Peyer's patch (tissue), 4 donors: ENCODE data around the gene FGF12. TPM values are rescaled to one million over a fixed set of nuclear protein-coding genes. Genes with fewer than 3 reads are reported as not detected.

Experiments used
- DNase-seq, 3 donors: peaks; one replicate each; pipeline ENCODE4 v3.0.0-alpha.2; 2017 to 2019
- H3K27ac ChIP-seq, 4 donors: fragments of 200-600 bp; sonication (generic); one replicate each; pipeline ENCODE4 v1.5.1; 2016 to 2019
- H3K27me3 ChIP-seq, 2 donors: fragments of 200-600 bp; sonication (generic); one replicate each; pipeline ENCODE4 v1.5.1; 2019
- H3K36me3 ChIP-seq, 3 donors: fragments of 200-600 bp; sonication (generic); one replicate each; pipeline ENCODE4 v1.5.1; 2016 to 2019
- H3K4me1 ChIP-seq, 4 donors: fragments of 200-600 bp; sonication (generic); one replicate each; pipeline ENCODE4 v1.5.1; 2016 to 2019
- H3K4me3 ChIP-seq, 4 donors: fragments of 200-600 bp; sonication (generic); 1 replicate in 3 of 4; 2 replicates in 1 of 4; pipeline ENCODE4 v1.5.1; 2016 to 2019; ENCODE audit warnings: mild to moderate bottlenecking in 1 of 4
- H3K9me3 ChIP-seq, 4 donors: fragments of 200-600 bp; sonication (generic); one replicate each; pipeline ENCODE4 v1.5.1; 2016 to 2019; ENCODE audit warnings: mild to moderate bottlenecking in 1 of 4
- CTCF ChIP-seq, 6 experiments: fragments of 450-650 bp in 4 of 6; fragments of 200-600 bp in 2 of 6; sonication (generic) in 1 of 6; IDR thresholded peaks; one replicate each; pipeline ENCODE4 v1.5.1; 2017 to 2019; ENCODE audit warnings: antibody characterized with exemption in 6 of 6, mild to moderate bottlenecking in 3 of 6, moderate library complexity in 1 of 6
- POLR2A ChIP-seq, 2 donors: fragments of 450-650 bp; IDR thresholded peaks; one replicate each; pipeline ENCODE4 v1.5.1; 2017; ENCODE audit warnings: antibody characterized with exemption in 2 of 2, mild to moderate bottlenecking in 2 of 2, moderate library complexity in 2 of 2
- total RNA-seq, 4 donors: library from RNA; depleted of rRNA; stranded (reverse); fragments of >200 nt; gene quantifications; one replicate each; pipeline ENCODE4 v1.1.0, GENCODE V29; 2016

FGF12 gene
- total RNA-seq, 4 donors from 2014 or later, result 0.47 TPM; not detected in 3

- Histone ChIP-seq H3K4me1 (no peaks in the 10 kb centered on the region), H3K36me3 (no peaks in the 10 kb centered on the region), H3K4me3 (no peak overlapping the region), H3K27me3 (no peaks in the 10 kb centered on the region), H3K27ac (no peak overlapping the region), H3K9me3 (no peaks in the 10 kb centered on the region)
- TF ChIP-seq POLR2A (IDR thresholded peaks at IDR 0.05), result no peak
- no peak for TF ChIP-seq CTCF (IDR thresholded peaks at IDR 0.05)
- DNase-seq, result no peak
Observed at GRCh38 chr3:192220915-192221314, 506.4 kb downstream of the FGF12 start.

DNA sequence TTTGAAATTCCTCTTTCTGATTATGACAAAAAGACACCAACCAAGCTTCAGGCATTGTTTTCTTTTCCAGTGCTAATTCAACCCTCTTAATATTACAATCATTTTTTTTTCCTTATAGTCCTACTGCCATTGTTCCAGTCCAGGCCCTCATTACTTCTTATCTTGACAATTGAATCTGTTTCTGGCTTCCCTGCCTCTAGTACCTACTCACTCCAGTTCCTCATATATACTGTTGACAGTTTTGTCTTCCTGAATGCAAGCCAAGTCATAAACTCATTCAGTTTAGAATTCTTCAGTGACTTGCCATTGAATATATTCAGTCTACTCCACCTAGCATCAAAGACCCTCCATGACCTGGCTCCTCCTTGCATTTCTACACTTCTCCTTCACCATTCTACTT is 507.4 kb downstream of the FGF12 start:
- no peak for DNase-seq
- Histone ChIP-seq H3K36me3 (no peaks in the 10 kb centered on the region), H3K4me1 (no peaks in the 10 kb centered on the region), H3K9me3 (no peaks in the 10 kb centered on the region), H3K4me3 (no peak overlapping the region), H3K27ac (no peak overlapping the region), H3K27me3 (no peaks in the 10 kb centered on the region)
- TF ChIP-seq CTCF (IDR thresholded peaks at IDR 0.05), result no peak
- TF ChIP-seq POLR2A (IDR thresholded peaks at IDR 0.05), result no peak

DNA sequence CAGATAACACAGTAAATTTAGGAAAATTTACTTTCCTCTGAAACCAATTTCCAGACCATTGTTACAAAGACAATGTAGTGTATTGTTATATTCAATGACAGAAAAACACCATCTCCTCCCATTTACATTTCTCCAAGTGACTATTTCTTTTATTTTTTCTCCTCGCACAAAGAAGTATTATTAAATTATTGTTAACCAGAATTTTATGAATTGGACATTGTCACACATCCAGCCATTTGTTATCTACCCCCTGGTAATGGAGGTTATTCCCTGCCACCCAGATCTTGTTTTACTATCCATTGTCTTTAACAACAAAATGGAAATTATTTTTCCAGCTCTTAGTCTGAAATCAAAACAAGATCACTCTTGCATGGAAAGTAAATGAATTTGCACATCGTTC is 511.3 kb downstream of the FGF12 start:
- H3K36me3 ChIP-seq, result no peaks in the 10 kb centered on the region
- no peak overlapping the region for H3K4me3 ChIP-seq
- no peaks in the 10 kb centered on the region for H3K4me1 ChIP-seq
- no peak for DNase-seq
- H3K27me3 ChIP-seq, result no peaks in the 10 kb centered on the region
- H3K9me3 ChIP-seq, result no peaks in the 10 kb centered on the region
- TF ChIP-seq CTCF (IDR thresholded peaks at IDR 0.05) (no peak), POLR2A (IDR thresholded peaks at IDR 0.05) (no peak)
- no peak overlapping the region for H3K27ac ChIP-seq

GRCh38 chr3:192212979-192213378 is 514.4 kb downstream of the FGF12 start:
- DNase-seq, result no peak
- Histone ChIP-seq H3K4me1 (no peaks in the 10 kb centered on the region), H3K27ac (no peak overlapping the region), H3K4me3 (no peak overlapping the region), H3K27me3 (no peaks in the 10 kb centered on the region), H3K36me3 (no peaks in the 10 kb centered on the region), H3K9me3 (no peaks in the 10 kb centered on the region)
- no peak for TF ChIP-seq POLR2A (IDR thresholded peaks at IDR 0.05)
- TF ChIP-seq CTCF (IDR thresholded peaks at IDR 0.05), result no peak

DNA sequence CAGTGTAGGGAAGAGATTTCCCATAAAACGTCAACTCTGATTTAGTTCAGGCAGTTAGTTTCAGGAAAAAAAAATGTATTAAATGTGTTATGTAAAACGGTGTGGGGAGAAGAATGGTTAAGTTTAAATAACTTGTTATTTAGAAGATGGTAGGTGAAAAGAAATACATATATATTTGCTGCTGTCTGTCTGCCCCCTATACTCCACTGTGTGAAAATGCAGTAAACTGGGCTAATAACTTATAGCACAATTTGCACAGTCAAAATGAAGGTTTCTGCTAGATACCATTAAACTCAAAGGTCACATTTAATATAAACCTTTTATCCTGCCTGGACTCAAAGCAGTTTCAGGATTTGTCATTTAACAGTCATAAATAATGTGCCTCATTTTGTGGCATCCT is 515.0 kb downstream of the FGF12 start:
- no peaks in the 10 kb centered on the region for H3K36me3 ChIP-seq
- H3K4me1 ChIP-seq, result no peaks in the 10 kb centered on the region
- H3K9me3 ChIP-seq, result no peaks in the 10 kb centered on the region
- H3K4me3 ChIP-seq, result no peak overlapping the region
- TF ChIP-seq CTCF (IDR thresholded peaks at IDR 0.05) (no peak), POLR2A (IDR thresholded peaks at IDR 0.05) (no peak)
- DNase-seq, result no peak
- no peaks in the 10 kb centered on the region for H3K27me3 ChIP-seq
- H3K27ac ChIP-seq, result no peak overlapping the region

DNA sequence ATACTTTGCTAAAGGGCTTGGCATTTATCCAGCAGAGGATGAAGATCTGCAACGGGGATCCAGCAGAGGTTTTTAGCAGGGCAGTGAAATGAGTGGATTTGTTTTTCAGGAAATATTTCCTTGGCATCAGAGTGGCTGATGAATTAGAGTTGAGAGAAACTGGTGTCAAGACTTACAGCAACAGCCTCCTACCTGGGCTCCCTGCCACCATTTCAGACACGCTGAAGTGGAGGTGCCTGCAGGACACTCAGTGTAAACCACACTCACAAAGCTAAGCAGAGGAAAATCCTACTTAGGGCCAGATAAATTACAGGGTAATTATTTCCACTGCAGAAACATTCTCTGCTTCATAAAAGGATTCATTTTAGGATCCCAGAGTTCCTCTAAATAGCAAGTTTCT is 519.7 kb downstream of the FGF12 start:
- Histone ChIP-seq H3K27ac (no peak overlapping the region), H3K9me3 (no peaks in the 10 kb centered on the region), H3K4me3 (no peak overlapping the region), H3K27me3 (no peaks in the 10 kb centered on the region), H3K4me1 (no peaks in the 10 kb centered on the region), H3K36me3 (no peaks in the 10 kb centered on the region)
- DNase-seq, result no peak
- no peak for TF ChIP-seq POLR2A (IDR thresholded peaks at IDR 0.05)
- TF ChIP-seq CTCF (IDR thresholded peaks at IDR 0.05), result no peak
